Thyroid gland (tissue), 4 donors: ENCODE measurements around the gene BRAF.

Experiments
- CTCF ChIP-seq, 6 experiments: fragments of 200-600 bp in 3 of 6; fragments of 450-650 bp in 3 of 6; sonication (generic) in 3 of 6; IDR thresholded peaks; one replicate each; pipeline ENCODE4 v1.5.1; 2016 to 2019; ENCODE audit warnings: antibody characterized with exemption in 6 of 6, mild to moderate bottlenecking in 2 of 6, inconsistent platforms in 1 of 6, moderate library complexity in 1 of 6
- POLR2A ChIP-seq, 2 donors: fragments of 450-650 bp; IDR thresholded peaks; one replicate each; pipeline ENCODE4 v1.6.1; 2017; ENCODE audit warnings: antibody characterized with exemption in 2 of 2, mild to moderate bottlenecking in 2 of 2, moderate library complexity in 1 of 2

- TF ChIP-seq CTCF (IDR thresholded peaks at IDR 0.05) (no peak), POLR2A (IDR thresholded peaks at IDR 0.05) (no peak)
These were observed 57.8 kb downstream of the BRAF start for GRCh38 chr7:140866926-140867325.
